Daoy (cell line): ENCODE results near the gene NEU4. TPM values are rescaled to one million over a fixed set of nuclear protein-coding genes. Genes with fewer than 3 reads are reported as not detected.

ENCODE experiments used
- DNase-seq: peaks from one replicate; pipeline ENCODE4 v3.0.0-alpha.2; 2015; ENCODE audit warnings: low read depth
- total RNA-seq: library from RNA; depleted of rRNA; stranded (reverse); fragments of >200 nt; shearing (Covaris generic); gene quantifications from 2 replicates; pipeline ENCODE4 v1.2.3, GENCODE V29; 2014; rRNA removed

NEU4 gene
- total RNA-seq, 1 experiment from 2014 or later, result not detected

DNA sequence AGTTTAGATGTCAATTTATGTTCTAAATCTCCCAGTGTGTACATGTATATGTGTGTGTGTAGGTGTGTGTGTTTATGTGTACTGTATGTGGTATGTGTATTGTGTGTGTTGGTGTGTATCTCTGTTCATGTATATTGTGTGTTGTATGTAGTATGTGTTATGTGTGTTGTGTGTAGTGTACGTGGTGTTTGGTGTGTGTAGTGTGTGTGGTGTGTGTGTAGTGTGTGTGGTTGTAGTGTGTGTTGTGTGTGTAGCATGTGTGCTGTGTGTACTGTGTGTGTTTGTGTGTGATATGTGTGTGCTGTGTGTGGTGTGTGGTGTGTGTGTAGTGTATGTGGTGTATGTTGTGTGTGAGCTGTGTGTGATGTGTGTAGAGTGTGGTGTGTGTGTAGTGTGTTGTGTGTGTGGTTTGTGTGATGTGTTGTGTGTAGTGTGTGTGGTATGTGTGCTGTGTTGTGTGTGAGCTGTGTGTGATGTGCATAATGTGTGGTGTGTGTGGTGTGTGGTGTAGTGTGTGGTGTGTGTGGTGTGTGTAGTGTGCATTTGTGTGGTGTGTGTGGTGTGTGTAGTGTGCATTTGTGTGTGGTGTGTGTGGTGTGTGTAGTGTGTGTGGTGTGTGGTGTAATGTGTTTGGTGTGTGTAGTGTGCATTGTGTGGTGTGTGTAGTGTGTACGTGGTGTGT is 55.3 kb downstream of the NEU4 start:
- DNase-seq, result no peak

DNA sequence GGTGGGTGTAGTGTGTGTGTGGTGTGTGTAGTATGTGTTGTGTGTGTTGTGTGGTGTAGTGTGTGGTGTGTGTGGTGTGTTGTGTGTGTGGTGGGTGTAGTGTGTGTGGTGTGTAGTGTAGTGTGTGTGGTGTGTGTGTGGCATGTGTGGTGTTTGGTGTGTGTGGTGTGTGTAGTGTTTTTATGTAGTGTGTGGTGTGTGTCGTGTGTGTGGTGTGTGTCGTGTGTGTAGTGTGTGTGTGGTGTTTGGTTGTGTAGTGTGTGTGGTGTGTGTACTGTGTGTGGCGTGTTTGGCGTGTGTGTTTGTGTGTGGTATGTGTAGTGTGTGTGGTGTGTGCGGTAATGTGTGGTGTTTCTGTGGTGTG is 55.8 kb downstream of the NEU4 start:
- DNase-seq, result no peak

DNA sequence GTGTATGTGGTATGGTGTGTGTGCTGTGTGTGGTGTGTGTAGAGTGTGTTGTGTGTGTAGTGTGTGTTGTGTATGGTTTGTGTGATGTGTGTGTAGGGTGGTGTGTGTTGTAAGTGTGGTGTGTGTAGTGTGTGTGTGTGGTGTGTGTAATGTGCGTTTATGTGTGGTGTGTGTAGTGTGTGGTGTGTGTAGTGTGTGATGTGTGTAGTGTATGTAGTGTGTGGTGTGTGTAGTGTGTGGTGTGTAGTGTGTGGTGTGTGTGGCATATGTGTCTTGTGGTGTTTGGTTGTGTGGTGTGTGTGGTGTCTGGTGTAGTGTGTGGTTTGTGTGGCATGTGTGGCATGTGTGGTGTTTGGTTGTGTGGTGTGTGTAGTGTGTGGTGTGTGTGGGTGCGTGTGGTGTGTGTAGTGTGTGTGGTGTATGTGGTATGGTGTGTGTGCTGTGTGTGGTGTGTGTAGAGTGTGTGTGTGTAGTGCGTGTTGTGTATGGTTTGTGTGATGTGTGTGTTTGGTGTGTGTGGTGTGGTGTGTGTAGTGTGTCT is 56.5 kb downstream of the NEU4 start:
- no peak for DNase-seq

DNA sequence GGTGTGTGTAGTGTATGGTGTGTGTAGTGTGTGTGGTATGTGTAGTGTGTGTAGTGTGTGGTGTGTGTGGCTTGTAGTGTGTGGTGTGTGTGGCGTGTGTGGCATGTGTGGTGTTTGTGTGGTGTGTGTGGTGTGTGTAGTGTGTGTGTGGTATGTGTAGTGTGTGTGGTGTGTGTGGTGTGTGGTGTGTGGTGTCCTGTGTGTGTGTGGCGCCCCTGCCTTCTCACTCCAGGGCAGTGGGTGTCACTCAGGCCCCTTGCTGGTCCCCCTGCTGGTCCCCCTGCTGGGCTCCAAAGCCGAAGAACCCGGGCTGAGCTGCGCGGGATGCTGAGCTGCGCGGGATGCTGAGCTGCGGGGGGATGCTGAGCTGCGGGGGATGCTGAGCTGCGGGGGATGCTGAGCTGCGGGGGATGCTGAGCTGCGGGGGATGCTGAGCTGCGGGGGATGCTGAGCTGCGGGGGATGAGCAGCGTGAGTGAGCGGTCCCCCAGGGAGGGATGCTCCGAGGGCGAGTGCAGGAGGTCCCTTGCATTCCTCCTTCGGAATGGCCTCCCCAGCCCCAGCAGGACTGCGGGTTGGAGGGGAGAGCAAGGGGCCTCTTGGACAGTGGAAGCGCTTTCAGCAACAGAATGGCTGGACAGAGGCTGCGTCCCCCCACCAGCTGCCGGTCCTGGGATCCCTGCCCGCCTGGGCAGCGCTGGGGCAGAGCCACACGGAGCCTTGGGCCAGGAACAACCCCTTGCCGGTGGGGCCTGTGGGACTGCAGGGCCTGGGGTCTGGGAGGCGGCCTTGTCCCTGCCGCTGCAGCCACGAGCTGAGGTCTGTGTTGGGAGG is 57.2 kb downstream of the NEU4 start:
- DNase-seq, result peak; percentile 39

Other genes starting within 250 kb of the NEU4 start
- gene THAP4, start 172.0 kb upstream of the NEU4 start, total RNA-seq, result 45.7 and 46.5 TPM in 2 replicates
- 72.9 and 92.6 TPM in 2 replicates for gene ATG4B, start 171.5 kb upstream of the NEU4 start, total RNA-seq
- 105 and 141 TPM in 2 replicates for gene DTYMK, start 122.4 kb upstream of the NEU4 start, total RNA-seq
- 12.0 and 21.0 TPM in 2 replicates for gene ING5, start 107.2 kb upstream of the NEU4 start, total RNA-seq
- gene D2HGDH, start 74.6 kb upstream of the NEU4 start, total RNA-seq, result 3.2 and 3.7 TPM in 2 replicates
- gene GAL3ST2, start 32.4 kb upstream of the NEU4 start, total RNA-seq, result not detected in 2 replicates
- not detected in 2 replicates for gene PDCD1, start 49.7 kb downstream of the NEU4 start, total RNA-seq
- not detected in 2 replicates for gene RTP5, start 60.5 kb downstream of the NEU4 start, total RNA-seq